HEK293 (cell line): ENCODE results near the gene AMBRA1.

Experiments
- CTCF ChIA-PET: fragments of 350-600 bp; formaldehyde crosslinking; extraction: SDS; loops from one replicate; lab custom pipeline; 2021; ENCODE audit warnings: antibody characterized with exemption; lab: Yijun Ruan, JAX
- POLR2A ChIA-PET: fragments of 300-600 bp; formaldehyde crosslinking; extraction: SDS; loops from one replicate; lab custom pipeline; 2020; ENCODE audit warnings: antibody characterized with exemption, inconsistent platforms; lab: Yijun Ruan, JAX
- H3K27ac ChIP-seq: fragments of 200-500 bp; sonication (Bioruptor generic); 2 replicates; pipeline ENCODE4 v1.5.1; 2014; ENCODE audit warnings: low read depth, low read length, control low read depth, inconsistent platforms; ENCODE audit errors: extremely low read depth
- H3K36me3 ChIP-seq, 2 experiments: fragments of 200-500 bp in 1 of 2; sonication (Bioruptor generic) in 1 of 2; 1 replicate in 1 of 2; 2 replicates in 1 of 2; pipeline ENCODE4 v1.5.1; 2014 to 2017; ENCODE audit warnings: inconsistent platforms in 2 of 2, low read length in 2 of 2; ENCODE audit not compliant: control insufficient read depth in 2 of 2, insufficient read depth in 1 of 2
- H3K4me1 ChIP-seq: fragments of 200-500 bp; sonication (Bioruptor generic); 2 replicates; pipeline ENCODE4 v1.5.1; 2014; ENCODE audit warnings: mild to moderate bottlenecking, low read length, inconsistent platforms; ENCODE audit not compliant: control insufficient read depth, insufficient read depth
- H3K4me3 ChIP-seq: 2 replicates; pipeline ENCODE4 v1.5.1; 2011; ENCODE audit warnings: low read depth, mild to moderate bottlenecking, control low read depth, low read length, moderate library complexity
- H3K9me3 ChIP-seq: fragments of 200-500 bp; sonication (Bioruptor generic); 2 replicates; pipeline ENCODE4 v1.5.1; 2014; ENCODE audit warnings: low read depth, low read length, inconsistent platforms; ENCODE audit not compliant: control insufficient read depth, insufficient read depth
- BCL6B ChIP-seq: fragments of 450-650 bp; formaldehyde crosslinking; IDR thresholded peaks from 2 replicates; pipeline ENCODE4 v1.5.1; 2017; ENCODE audit warnings: missing biosample characterization, missing genetic modification characterization
- KLF17 ChIP-seq: fragments of 450-650 bp; formaldehyde crosslinking; IDR thresholded peaks from 2 replicates; pipeline ENCODE4 v1.5.1; 2016; ENCODE audit warnings: missing biosample characterization, missing genetic modification characterization
- SCRT1 ChIP-seq: fragments of 450-650 bp; formaldehyde crosslinking; IDR thresholded peaks from 2 replicates; pipeline ENCODE4 v1.5.1; 2016; ENCODE audit warnings: missing biosample characterization, missing genetic modification characterization, borderline replicate concordance
- SP3 ChIP-seq: fragments of 450-650 bp; formaldehyde crosslinking; IDR thresholded peaks from 2 replicates; pipeline ENCODE4 v1.5.1; 2016; ENCODE audit warnings: missing biosample characterization, missing genetic modification characterization
- TRIM28 ChIP-seq: IDR thresholded peaks from 2 replicates; pipeline ENCODE4 v1.6.1; 2011; ENCODE audit warnings: low read length, control low read depth, borderline replicate concordance
- YY2 ChIP-seq: fragments of 450-650 bp; formaldehyde crosslinking; IDR thresholded peaks from 2 replicates; pipeline ENCODE4 v1.5.1; 2016; ENCODE audit warnings: missing biosample characterization, missing genetic modification characterization
- ZBTB10 ChIP-seq: fragments of 450-650 bp; formaldehyde crosslinking; IDR thresholded peaks from 2 replicates; pipeline ENCODE4 v1.5.1; 2016; ENCODE audit warnings: missing biosample characterization, missing genetic modification characterization
- ZBTB20 ChIP-seq: fragments of 450-650 bp; formaldehyde crosslinking; IDR thresholded peaks from 2 replicates; pipeline ENCODE4 v1.5.1; 2016; ENCODE audit warnings: missing biosample characterization, missing genetic modification characterization
- ZBTB21 ChIP-seq: fragments of 450-650 bp; formaldehyde crosslinking; IDR thresholded peaks from 2 replicates; pipeline ENCODE4 v1.5.1; 2017; ENCODE audit warnings: missing biosample characterization, missing genetic modification characterization
- ZNF221 ChIP-seq: fragments of 450-650 bp; formaldehyde crosslinking; IDR thresholded peaks from 2 replicates; pipeline ENCODE4 v1.5.1; 2017; ENCODE audit warnings: missing biosample characterization, missing genetic modification characterization, borderline replicate concordance
- ZNF292 ChIP-seq: fragments of 450-650 bp; formaldehyde crosslinking; IDR thresholded peaks from 2 replicates; pipeline ENCODE4 v1.5.1; 2016; ENCODE audit warnings: low read depth, missing biosample characterization, missing genetic modification characterization, borderline replicate concordance
- ZNF335 ChIP-seq: fragments of 450-650 bp; formaldehyde crosslinking; conservative IDR thresholded peaks from 2 replicates; pipeline ENCODE4 v1.5.1; 2016; ENCODE audit warnings: missing biosample characterization, missing genetic modification characterization
- ZNF423 ChIP-seq: fragments of 450-650 bp; formaldehyde crosslinking; IDR thresholded peaks from 2 replicates; pipeline ENCODE4 v1.5.1; 2016; ENCODE audit warnings: missing biosample characterization, missing genetic modification characterization
- ZNF514 ChIP-seq: fragments of 450-650 bp; formaldehyde crosslinking; IDR thresholded peaks from 2 replicates; pipeline ENCODE4 v1.5.1; 2016; ENCODE audit warnings: missing biosample characterization, missing genetic modification characterization
- ZNF530 ChIP-seq: fragments of 450-650 bp; formaldehyde crosslinking; IDR thresholded peaks from 2 replicates; pipeline ENCODE4 v1.5.1; 2016; ENCODE audit warnings: low read depth, missing biosample characterization, missing genetic modification characterization
- ZNF660 ChIP-seq: fragments of 450-650 bp; IDR thresholded peaks from 2 replicates; pipeline ENCODE4 v1.5.1; 2018; ENCODE audit warnings: missing biosample characterization, mild to moderate bottlenecking, missing genetic modification characterization
- ZNF670 ChIP-seq: fragments of 450-650 bp; formaldehyde crosslinking; IDR thresholded peaks from 2 replicates; pipeline ENCODE4 v1.5.1; 2016; ENCODE audit warnings: missing biosample characterization, missing genetic modification characterization, low read depth
- ZNF791 ChIP-seq: fragments of 450-650 bp; formaldehyde crosslinking; IDR thresholded peaks from 2 replicates; pipeline ENCODE4 v1.5.1; 2016; ENCODE audit warnings: missing biosample characterization, missing genetic modification characterization
- ZNF837 ChIP-seq: fragments of 450-650 bp; formaldehyde crosslinking; IDR thresholded peaks from 2 replicates; pipeline ENCODE4 v1.5.1; 2016; ENCODE audit warnings: missing biosample characterization, missing genetic modification characterization
- ZSCAN30 ChIP-seq: fragments of 450-650 bp; IDR thresholded peaks from 2 replicates; pipeline ENCODE4 v1.5.1; 2018; ENCODE audit warnings: missing biosample characterization, mild to moderate bottlenecking, missing genetic modification characterization, moderate library complexity
- ZSCAN5A ChIP-seq: fragments of 450-650 bp; formaldehyde crosslinking; IDR thresholded peaks from 2 replicates; pipeline ENCODE4 v1.5.1; 2016; ENCODE audit warnings: missing biosample characterization, missing genetic modification characterization
- ZXDB ChIP-seq: fragments of 450-650 bp; formaldehyde crosslinking; IDR thresholded peaks from 2 replicates; pipeline ENCODE4 v1.5.1; 2016; ENCODE audit warnings: missing biosample characterization, missing genetic modification characterization
- TF ChIP-seq, protein P1 (sequence below): fragments of 450-650 bp; formaldehyde crosslinking; IDR thresholded peaks from 2 replicates; pipeline ENCODE4 v1.5.1; 2017; ENCODE audit warnings: missing biosample characterization, missing genetic modification characterization
- TF ChIP-seq, protein P2 (sequence below): fragments of 450-650 bp; formaldehyde crosslinking; IDR thresholded peaks from 2 replicates; pipeline ENCODE4 v1.5.1; 2017; ENCODE audit warnings: missing biosample characterization, missing genetic modification characterization

AMBRA1 gene

DNA sequence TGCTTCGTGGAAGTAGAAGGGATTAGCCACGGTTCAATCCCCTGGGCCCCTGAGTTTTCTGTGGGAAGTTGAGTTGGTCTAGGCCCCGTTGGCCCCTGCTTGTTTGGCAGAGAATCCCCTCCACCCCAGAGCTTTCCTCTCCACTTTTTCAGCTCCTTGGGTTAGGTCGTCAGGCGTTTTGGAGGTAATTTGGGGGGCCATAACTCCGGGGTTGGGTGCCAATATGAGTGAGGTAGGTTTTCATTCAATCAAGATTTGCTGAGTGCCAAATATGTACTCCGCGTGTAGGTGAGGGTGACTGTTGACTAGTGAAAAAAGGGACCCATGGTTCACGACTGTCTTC, 24.1 kb upstream of the AMBRA1 start:
- TF ChIP-seq ZBTB21 (tag by site-specific recombination), result no peak
- TF ChIP-seq YY2 (tag by site-specific recombination), result no peak
- peak; percentile 23; the same call in 1 of the 2 replicates for TF ChIP-seq ZBTB20 (tag by site-specific recombination)
- TF ChIP-seq ZNF670, result no peak
- TF ChIP-seq ZNF514, result no peak
- TF ChIP-seq ZNF335, result 0 out of 2 replicates have a peak, but pooled peaks have one; percentile 20
- no peak for TF ChIP-seq ZNF791 (tag by site-specific recombination)
- TF ChIP-seq ZNF423 (tag by site-specific recombination), result no peak
- no peak for TF ChIP-seq SP3 (tag by site-specific recombination)
- no peak for TF ChIP-seq ZNF530
- no peak for TF ChIP-seq ZNF837
- TF ChIP-seq ZXDB (tag by site-specific recombination), result peak; percentile 100
- 0 out of 2 replicates have a peak, but pooled peaks have one; percentile 3 for TF ChIP-seq ZBTB10 (tag by site-specific recombination)
- Histone ChIP-seq H3K9me3 (no peaks in the 10 kb centered on the region), H3K4me3 (peak overlapping the region; percentile 79), H3K27ac (peak overlapping the region; percentile 83), H3K36me3 (peaks cover 0 to 25% of the 10 kb centered on the region in 2 experiments; a peak in 2 of 3 replicates), H3K4me1 (no peaks in the 10 kb centered on the region)
- ChIA-PET POLR2A (interaction anchor here (0.6 to 1.8 kb wide), 3 partner anchors 9 to 83 kb away, joined by 4 to 7 read pairs (median 4); partner anchors contain the start of genes ARHGAP1 and ZNF408), CTCF (interaction anchor here (0.6 to 3.5 kb wide), 17 partner anchors 13 to 266 kb away, joined by 3 to 16 read pairs (median 4); partner anchors contain the start of gene CHRM4)

DNA sequence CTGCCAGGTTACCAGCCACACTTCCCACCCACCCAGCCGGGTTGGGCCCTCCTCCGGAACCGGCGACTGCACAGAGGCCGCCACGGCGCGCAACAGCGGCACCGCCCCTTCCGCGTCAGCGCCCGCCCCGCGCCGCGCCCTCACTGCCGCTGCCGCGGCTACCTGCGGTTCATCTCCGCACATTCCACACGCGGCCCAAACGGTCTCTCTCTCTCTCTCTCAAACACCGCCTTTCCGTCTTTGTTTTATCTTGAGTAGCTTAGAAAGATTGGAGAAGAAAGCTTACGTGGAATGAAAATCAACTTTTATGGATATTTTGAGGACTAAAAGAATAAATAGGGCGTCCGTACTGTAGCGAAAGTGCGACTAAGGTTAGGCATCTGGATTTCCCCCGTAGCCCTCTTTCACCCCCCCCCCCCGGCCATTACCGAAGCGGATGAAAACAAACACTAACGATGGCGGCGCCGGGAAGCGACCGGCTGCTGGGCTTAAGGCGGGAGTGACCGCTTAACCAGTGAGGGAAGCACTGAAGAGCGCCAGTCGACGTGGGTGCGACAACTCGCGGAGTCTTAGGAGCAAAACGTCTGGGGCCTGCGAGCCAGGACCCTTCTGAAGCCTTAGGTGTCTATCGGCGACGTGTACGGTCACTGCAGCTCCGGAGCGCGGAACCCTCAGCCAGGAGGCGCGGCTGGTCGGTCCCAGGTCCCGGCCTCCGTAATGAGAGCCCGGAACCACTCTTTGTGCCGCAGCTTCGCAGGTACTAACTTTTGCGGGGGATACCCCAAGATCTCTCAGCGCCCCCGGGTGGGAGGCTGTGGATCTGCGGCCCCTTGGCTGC, 23.5 kb upstream of the AMBRA1 start, which contains the start of the genes ATG13 and HARBI1:
Gene ATG13, plus strand, starts transcription at position 420 of the 838 bp plus-strand sequence. CDS start 26,739 bp downstream, outside the sequence.
Gene HARBI1, minus strand, starts transcription at position 94 of the 838 bp plus-strand sequence. CDS start 990 bp downstream, outside the sequence.
- peaks cover 0 to 19% of the 10 kb centered on the region in 2 experiments; a peak in 2 of 3 replicates for H3K36me3 ChIP-seq
- H3K9me3 ChIP-seq, result no peaks in the 10 kb centered on the region
- H3K4me3 ChIP-seq, result peak within 1 kb of the TSS; percentile 79
- no peaks in the 10 kb centered on the region for H3K4me1 ChIP-seq
- ChIA-PET CTCF (interaction anchor here (0.6 to 3.5 kb wide), 21 partner anchors 13 to 265 kb away, joined by 3 to 16 read pairs (median 4); partner anchors contain the start of gene CHRM4), POLR2A (interaction anchor here (0.6 to 2.8 kb wide), 5 partner anchors 10 to 545 kb away, joined by 4 to 13 read pairs (median 6); partner anchors contain the start of genes AMBRA1, ARHGAP1 and ZNF408)
- H3K27ac ChIP-seq, result peak within 1 kb of the TSS; percentile 83
- TF ChIP-seq, protein P1, sequence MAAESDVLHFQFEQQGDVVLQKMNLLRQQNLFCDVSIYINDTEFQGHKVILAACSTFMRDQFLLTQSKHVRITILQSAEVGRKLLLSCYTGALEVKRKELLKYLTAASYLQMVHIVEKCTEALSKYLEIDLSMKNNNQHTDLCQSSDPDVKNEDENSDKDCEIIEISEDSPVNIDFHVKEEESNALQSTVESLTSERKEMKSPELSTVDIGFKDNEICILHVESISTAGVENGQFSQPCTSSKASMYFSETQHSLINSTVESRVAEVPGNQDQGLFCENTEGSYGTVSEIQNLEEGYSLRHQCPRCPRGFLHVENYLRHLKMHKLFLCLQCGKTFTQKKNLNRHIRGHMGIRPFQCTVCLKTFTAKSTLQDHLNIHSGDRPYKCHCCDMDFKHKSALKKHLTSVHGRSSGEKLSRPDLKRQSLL (tag by site-specific recombination), result no peak; the same call in 1 of the 2 replicates
- no peak for TF ChIP-seq ZNF221 (tag by site-specific recombination)
- TF ChIP-seq KLF17, result peak; percentile 75
- no peak for TF ChIP-seq ZNF292
- TF ChIP-seq TRIM28, result no peak
- TF ChIP-seq SCRT1 (tag by site-specific recombination), result no peak
- TF ChIP-seq ZSCAN5A (tag by site-specific recombination), result no peak
- TF ChIP-seq ZSCAN30 (tag by site-specific recombination), result peak; percentile 44; the same call in 1 of the 2 replicates
- TF ChIP-seq, protein P2, sequence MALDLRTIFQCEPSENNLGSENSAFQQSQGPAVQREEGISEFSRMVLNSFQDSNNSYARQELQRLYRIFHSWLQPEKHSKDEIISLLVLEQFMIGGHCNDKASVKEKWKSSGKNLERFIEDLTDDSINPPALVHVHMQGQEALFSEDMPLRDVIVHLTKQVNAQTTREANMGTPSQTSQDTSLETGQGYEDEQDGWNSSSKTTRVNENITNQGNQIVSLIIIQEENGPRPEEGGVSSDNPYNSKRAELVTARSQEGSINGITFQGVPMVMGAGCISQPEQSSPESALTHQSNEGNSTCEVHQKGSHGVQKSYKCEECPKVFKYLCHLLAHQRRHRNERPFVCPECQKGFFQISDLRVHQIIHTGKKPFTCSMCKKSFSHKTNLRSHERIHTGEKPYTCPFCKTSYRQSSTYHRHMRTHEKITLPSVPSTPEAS, result no peak
- TF ChIP-seq BCL6B (tag by site-specific recombination), result no peak
- TF ChIP-seq ZNF660 (tag by site-specific recombination), result 0 out of 2 replicates have a peak, but pooled peaks have one; percentile 57
